ENCODE data around the gene FAM227B. TPM values are rescaled to one million over a fixed set of nuclear protein-coding genes. Genes with fewer than 3 reads are reported as not detected.

FAM227B gene
- total RNA-seq, 1 donor from 2014 or later, result 19.4 TPM

DNA sequence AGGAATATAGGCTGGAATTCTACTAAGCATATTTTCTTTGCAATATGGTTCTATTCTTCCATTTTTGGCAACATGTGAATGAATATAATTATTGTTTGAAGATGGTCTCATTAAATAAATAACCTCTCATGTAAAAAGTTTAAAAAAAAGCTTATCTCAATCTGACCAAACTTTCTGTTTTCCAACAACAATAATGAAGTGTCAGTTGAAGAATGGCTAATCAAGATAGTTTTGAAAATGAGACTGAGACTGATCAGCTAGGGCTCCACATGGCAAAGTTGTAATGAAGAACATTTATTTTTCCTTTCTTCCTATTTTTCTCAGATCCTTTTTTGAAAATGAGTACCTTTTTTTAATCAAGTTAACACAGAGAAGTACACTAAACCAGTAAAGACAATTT is 333.1 kb downstream of the FAM227B start:
- intact Hi-C loops (cut with DNase I), result no loop called here
- ATAC-seq (ENCODE audit: poor library complexity) (no peak), DNase-seq (no peak)

DNA sequence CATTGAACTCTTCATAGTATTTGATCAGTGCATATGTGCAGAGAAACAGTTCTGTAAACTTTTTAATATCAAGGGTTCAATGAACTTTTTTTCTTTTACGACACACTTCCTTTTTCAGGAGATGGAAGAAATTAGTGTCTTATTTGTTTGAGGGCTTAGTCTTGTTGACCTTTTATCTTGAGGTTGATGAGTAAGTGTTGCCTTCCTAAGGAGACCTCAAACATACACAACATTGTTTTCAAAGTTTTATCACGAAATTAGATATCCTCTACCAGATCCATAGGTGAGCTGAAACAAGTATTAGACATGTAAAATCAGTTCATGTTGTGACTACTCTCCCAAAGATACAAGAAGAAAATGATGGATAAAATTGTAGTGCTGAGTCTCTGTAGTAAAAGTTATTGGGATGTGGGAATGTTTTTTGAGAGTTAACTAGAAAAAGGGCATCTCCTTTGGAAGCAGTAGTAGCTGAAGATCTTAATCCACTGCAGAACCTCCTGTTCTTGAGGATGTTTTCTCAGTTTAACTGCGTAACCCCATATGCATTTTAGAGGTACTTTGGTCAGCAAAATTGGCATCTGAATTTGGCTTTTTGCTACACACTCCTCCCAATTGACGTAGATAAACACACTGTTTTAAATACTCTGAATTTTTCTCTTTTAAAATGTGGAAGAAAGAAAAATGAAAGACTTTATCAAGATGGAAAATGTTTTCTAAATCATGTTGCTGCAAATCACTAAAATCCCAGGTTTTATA is 333.8 kb downstream of the FAM227B start:
- intact Hi-C loops (cut with DNase I), result no loop called here
- no peak for DNase-seq
- ATAC-seq (ENCODE audit: poor library complexity), result peak; percentile 60

DNA sequence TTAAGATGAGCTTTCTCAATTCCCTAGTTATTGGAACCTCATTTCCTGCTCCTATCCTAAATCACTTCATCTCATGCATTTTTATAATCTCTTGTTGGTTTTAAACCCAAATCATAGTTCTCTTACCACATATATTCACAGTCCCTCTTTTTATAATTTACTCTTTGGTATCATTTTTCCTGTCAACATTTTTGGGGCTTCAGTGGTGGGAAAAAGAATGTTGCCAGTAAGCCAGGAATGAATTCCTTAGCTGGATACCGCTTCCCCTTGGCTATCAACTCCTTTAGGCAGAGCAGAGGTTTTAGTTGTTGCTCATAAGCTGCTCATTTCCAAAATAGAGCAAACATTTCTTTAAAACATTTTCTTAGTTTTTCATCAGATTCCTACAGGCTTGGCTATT is 338.3 kb downstream of the FAM227B start:
- intact Hi-C loops (cut with DNase I), result no loop called here
- ATAC-seq (ENCODE audit: poor library complexity) (no peak), DNase-seq (no peak)

DNA sequence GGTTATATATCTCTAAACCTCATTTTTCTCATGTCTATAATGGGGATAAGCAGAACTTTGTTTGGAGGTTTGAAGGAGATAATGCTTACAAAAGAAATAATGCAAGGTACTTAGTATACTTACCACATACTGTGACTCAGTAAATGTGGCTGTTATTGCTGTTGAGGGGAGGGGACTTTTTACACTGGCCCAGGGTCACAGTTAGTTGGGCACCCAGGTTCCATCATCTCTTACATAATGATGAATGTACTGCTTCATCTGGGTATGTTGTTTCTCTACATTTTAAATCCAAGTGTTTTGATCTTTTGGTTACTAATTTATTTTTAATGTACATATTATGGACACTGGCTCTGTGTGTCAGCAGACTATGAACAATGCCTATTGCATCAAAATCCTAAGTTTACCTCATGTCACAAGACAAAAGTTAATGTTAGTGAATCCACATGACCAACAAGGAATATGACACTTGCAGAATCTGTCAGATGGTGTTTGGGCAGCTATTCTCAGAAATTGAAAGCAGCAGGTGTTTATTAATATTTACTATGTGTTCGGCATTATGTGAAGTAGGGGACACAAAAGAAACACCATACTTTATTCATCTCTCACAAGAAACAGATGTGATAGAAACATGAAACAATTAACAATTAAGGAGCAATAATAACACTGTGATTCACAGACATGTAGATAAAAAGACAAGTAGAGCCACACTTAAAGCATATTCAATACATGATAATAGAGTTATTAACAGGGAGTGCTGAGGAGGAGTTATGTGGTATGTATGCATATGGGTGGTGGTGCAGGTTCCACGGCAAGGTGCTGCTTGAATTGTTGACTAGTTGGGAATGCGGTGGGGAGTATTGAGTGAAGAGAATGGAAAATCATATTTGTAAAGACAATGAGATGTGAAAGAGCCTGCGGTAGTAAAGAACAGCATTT is 340.8 kb downstream of the FAM227B start:
- intact Hi-C loops (cut with DNase I), result no loop called here
- ATAC-seq (ENCODE audit: poor library complexity) (no peak), DNase-seq (no peak)

DNA sequence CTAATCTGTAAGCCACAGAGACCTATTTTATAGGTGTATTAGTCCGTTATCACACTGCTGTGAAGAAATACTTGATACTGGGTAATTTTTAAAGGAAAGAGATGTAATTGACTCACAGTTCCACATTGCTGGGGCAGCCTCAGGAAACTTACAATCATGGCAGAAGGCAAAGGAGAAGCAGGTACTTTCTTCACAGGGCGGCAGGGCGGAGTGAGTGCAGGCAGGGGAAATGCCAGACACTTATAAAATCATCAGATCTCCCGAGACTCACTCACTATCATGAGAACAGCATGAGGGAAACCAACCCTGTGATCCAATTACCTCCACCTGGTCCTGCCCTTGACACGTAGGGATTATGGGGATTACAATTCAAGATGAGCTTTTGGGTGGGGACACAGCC is 341.9 kb downstream of the FAM227B start:
- no peak for DNase-seq
- intact Hi-C loops (cut with DNase I), result no loop called here
- no peak for ATAC-seq (ENCODE audit: poor library complexity)

Other genes with a start within 250 kb of the FAM227B start
- 35.0 TPM for gene FGF7, start 197.6 kb downstream of the FAM227B start, total RNA-seq
- 22.8 TPM for gene DTWD1, start 230 bp upstream of the FAM227B start, total RNA-seq

Measured in Right ventricle myocardium superior (tissue), 1 donor.